ENCODE results near the gene TRMU. TPM values are rescaled to one million over a fixed set of nuclear protein-coding genes. Genes with fewer than 3 reads are reported as not detected.

The TRMU gene
- polyA plus RNA-seq, 1 donor (not counting 4 experiments of a cell fraction or from before 2014, with no cell fraction given), result 33.6 TPM

- no peak overlapping the region for H2AFZ ChIP-seq (ENCODE audit: control insufficient read depth, low read length)
- no peaks in the 10 kb centered on the region for H3K9me3 ChIP-seq (ENCODE audit: control insufficient read depth, low read depth, low read length)
- H4K20me1 ChIP-seq (ENCODE audit: control insufficient read depth, extremely low read depth, insufficient read depth, low read length), result no peaks in the 10 kb centered on the region
- no peak overlapping the region for H3K4me2 ChIP-seq (ENCODE audit: control insufficient read depth, extremely low read depth, insufficient read depth, low read depth, low read length)
- peaks cover 2 to 18% of the 10 kb centered on the region in 2 experiments for H3K36me3 ChIP-seq (ENCODE audit: control insufficient read depth in 2 of 2, extremely low read depth in 1 of 2, insufficient read depth in 2 of 2, low read length in 2 of 2)
- peaks cover 5% of the 10 kb centered on the region for H3K79me2 ChIP-seq (ENCODE audit: control insufficient read depth, insufficient read depth, low read length)
- no peak overlapping the region for H3K4me3 ChIP-seq (ENCODE audit: control insufficient read depth in 2 of 3, extremely low read depth in 1 of 3, insufficient read depth in 2 of 3, low read depth in 1 of 3, low read length in 3 of 3)
- H3K9me1 ChIP-seq (ENCODE audit: control insufficient read depth, extremely low read depth, insufficient read depth, low read length), result no peaks in the 10 kb centered on the region
- FAIRE-seq (no peak), DNase-seq (ENCODE audit: low read depth, low spot score) (no peak)
- no peaks in the 10 kb centered on the region for H3K27me3 ChIP-seq (ENCODE audit: control insufficient read depth, extremely low read depth, insufficient read depth, low read length)
- no peaks in the 10 kb centered on the region for H3K4me1 ChIP-seq (ENCODE audit: control insufficient read depth, extremely low read depth, insufficient read depth, low read length)
- H3K27ac ChIP-seq (ENCODE audit: control insufficient read depth, insufficient read depth, low read length), result no peak overlapping the region
- no peak overlapping the region for H3K9ac ChIP-seq (ENCODE audit: control insufficient read depth, extremely low read depth, insufficient read depth, low read length)
- dilution Hi-C loops (cut with MboI; ENCODE audit: extremely low pct_ligation_motif_present, low sequenced_read_pairs), result no loop called here
- TF ChIP-seq, protein P1, sequence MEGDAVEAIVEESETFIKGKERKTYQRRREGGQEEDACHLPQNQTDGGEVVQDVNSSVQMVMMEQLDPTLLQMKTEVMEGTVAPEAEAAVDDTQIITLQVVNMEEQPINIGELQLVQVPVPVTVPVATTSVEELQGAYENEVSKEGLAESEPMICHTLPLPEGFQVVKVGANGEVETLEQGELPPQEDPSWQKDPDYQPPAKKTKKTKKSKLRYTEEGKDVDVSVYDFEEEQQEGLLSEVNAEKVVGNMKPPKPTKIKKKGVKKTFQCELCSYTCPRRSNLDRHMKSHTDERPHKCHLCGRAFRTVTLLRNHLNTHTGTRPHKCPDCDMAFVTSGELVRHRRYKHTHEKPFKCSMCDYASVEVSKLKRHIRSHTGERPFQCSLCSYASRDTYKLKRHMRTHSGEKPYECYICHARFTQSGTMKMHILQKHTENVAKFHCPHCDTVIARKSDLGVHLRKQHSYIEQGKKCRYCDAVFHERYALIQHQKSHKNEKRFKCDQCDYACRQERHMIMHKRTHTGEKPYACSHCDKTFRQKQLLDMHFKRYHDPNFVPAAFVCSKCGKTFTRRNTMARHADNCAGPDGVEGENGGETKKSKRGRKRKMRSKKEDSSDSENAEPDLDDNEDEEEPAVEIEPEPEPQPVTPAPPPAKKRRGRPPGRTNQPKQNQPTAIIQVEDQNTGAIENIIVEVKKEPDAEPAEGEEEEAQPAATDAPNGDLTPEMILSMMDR (optimal IDR thresholded peaks at IDR 0.05 in 1 of 3, IDR thresholded peaks at IDR 0.05 in 1 of 3, conservative IDR thresholded peaks at IDR 0.05 in 1 of 3; ENCODE audit: extremely low read depth in 1 of 3, insufficient read depth in 2 of 3, low read length in 3 of 3), result no peak
- TF ChIP-seq EZH2 (IDR thresholded peaks at IDR 0.05; ENCODE audit: low read length), result no peak
Measured at GRCh38 chr22:46317646-46318045, 17.9 kb upstream of the TRMU start.

DNA sequence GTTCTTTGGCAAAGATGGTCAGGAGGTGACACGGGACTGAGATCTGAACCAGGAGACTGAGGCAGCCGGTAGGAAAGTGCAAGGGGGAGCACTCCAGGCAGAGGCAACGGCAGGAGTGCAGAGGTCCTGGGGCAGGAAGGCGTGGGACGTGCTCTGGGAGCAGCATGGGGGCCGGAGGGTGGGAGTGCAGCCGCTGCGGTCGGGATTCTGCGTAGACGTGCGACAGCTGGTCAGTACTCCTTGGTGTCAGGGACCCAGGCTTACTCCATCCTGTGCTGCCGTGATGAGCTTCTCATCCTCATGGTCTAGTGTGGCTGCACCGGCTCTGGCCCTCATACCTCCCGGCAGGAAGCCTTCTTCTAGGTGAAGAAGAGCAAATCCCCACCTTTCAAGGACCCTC, 16.9 kb upstream of the TRMU start:
- H3K79me2 ChIP-seq (ENCODE audit: control insufficient read depth, insufficient read depth, low read length), result peaks cover 5% of the 10 kb centered on the region
- H3K27ac ChIP-seq (ENCODE audit: control insufficient read depth, insufficient read depth, low read length), result no peak overlapping the region
- H3K9ac ChIP-seq (ENCODE audit: control insufficient read depth, extremely low read depth, insufficient read depth, low read length), result no peak overlapping the region
- H3K9me1 ChIP-seq (ENCODE audit: control insufficient read depth, extremely low read depth, insufficient read depth, low read length), result no peaks in the 10 kb centered on the region
- H3K36me3 ChIP-seq (ENCODE audit: control insufficient read depth in 2 of 2, extremely low read depth in 1 of 2, insufficient read depth in 2 of 2, low read length in 2 of 2), result peaks cover 2 to 18% of the 10 kb centered on the region in 2 experiments
- H2AFZ ChIP-seq (ENCODE audit: control insufficient read depth, low read length), result no peak overlapping the region
- FAIRE-seq, result no peak
- H3K9me3 ChIP-seq (ENCODE audit: control insufficient read depth, low read depth, low read length), result no peaks in the 10 kb centered on the region
- H4K20me1 ChIP-seq (ENCODE audit: control insufficient read depth, extremely low read depth, insufficient read depth, low read length), result no peaks in the 10 kb centered on the region
- H3K4me2 ChIP-seq (ENCODE audit: control insufficient read depth, extremely low read depth, insufficient read depth, low read depth, low read length), result no peak overlapping the region
- no peak for DNase-seq (ENCODE audit: low read depth, low spot score)
- H3K4me1 ChIP-seq (ENCODE audit: control insufficient read depth, extremely low read depth, insufficient read depth, low read length), result no peaks in the 10 kb centered on the region
- dilution Hi-C loops (cut with MboI; ENCODE audit: extremely low pct_ligation_motif_present, low sequenced_read_pairs), result no loop called here
- TF ChIP-seq EZH2 (IDR thresholded peaks at IDR 0.05; ENCODE audit: low read length), result no peak
- TF ChIP-seq, protein P1 (optimal IDR thresholded peaks at IDR 0.05 in 1 of 3, IDR thresholded peaks at IDR 0.05 in 1 of 3, conservative IDR thresholded peaks at IDR 0.05 in 1 of 3; ENCODE audit: extremely low read depth in 1 of 3, insufficient read depth in 2 of 3, low read length in 3 of 3), result no peak
- H3K4me3 ChIP-seq (ENCODE audit: control insufficient read depth in 2 of 3, extremely low read depth in 1 of 3, insufficient read depth in 2 of 3, low read depth in 1 of 3, low read length in 3 of 3), result no peak overlapping the region
- no peaks in the 10 kb centered on the region for H3K27me3 ChIP-seq (ENCODE audit: control insufficient read depth, extremely low read depth, insufficient read depth, low read length)

All from keratinocyte (primary cell).